GM12874 (cell line): ENCODE results near the gene TRPC1.

Experiments used
- TF ChIP-seq, protein P1 (sequence below): IDR thresholded peaks from 2 replicates; pipeline ENCODE4 v1.5.1; 2011; ENCODE audit warnings: low read depth, mild to moderate bottlenecking, control low read depth, low read length, moderate library complexity; ENCODE audit not compliant: insufficient read depth

Gene TRPC1

DNA sequence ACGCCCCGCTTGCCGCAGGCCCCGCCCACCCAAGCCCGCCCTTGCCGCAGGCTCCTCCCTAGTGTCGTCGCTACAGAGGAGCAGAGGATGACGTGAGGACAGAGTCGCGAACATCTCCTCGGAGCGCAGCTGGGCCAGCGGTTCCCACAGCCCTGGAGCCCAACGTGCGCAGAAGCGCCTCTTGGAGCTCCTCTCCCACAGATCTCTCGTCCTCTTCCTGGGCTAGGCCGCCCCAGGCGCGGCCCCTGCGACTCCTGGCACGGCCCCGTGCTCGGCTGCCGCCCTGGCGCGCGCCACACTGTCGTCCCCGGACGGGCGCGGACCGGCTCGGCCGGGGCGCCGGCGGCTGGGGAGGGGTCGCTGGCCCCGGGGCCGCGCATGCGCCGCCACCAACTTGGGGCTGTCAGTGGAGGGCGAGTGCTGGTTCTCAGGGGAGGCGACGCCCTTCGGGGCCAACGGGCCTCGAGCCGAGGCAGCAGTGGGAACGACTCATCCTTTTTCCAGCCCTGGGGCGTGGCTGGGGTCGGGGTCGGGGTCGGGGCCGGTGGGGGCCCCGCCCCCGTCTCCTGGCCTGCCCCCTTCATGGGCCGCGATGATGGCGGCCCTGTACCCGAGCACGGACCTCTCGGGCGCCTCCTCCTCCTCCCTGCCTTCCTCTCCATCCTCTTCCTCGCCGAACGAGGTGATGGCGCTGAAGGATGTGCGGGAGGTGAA is at the start of gene TRPC1:
Gene TRPC1 (plus strand): TSS at position 67 of the 714 bp plus-strand sequence. CDS start 526 bp downstream, at position 593.
- TF ChIP-seq, protein P1, sequence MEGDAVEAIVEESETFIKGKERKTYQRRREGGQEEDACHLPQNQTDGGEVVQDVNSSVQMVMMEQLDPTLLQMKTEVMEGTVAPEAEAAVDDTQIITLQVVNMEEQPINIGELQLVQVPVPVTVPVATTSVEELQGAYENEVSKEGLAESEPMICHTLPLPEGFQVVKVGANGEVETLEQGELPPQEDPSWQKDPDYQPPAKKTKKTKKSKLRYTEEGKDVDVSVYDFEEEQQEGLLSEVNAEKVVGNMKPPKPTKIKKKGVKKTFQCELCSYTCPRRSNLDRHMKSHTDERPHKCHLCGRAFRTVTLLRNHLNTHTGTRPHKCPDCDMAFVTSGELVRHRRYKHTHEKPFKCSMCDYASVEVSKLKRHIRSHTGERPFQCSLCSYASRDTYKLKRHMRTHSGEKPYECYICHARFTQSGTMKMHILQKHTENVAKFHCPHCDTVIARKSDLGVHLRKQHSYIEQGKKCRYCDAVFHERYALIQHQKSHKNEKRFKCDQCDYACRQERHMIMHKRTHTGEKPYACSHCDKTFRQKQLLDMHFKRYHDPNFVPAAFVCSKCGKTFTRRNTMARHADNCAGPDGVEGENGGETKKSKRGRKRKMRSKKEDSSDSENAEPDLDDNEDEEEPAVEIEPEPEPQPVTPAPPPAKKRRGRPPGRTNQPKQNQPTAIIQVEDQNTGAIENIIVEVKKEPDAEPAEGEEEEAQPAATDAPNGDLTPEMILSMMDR: no peak

GRCh38 chr3:142676151-142676550 is 47.7 kb upstream of the TRPC1 start:
- TF ChIP-seq, protein P1: no peak

- TF ChIP-seq, protein P1: no peak
These were observed 43.1 kb upstream of the TRPC1 start for GRCh38 chr3:142680710-142681109.

DNA sequence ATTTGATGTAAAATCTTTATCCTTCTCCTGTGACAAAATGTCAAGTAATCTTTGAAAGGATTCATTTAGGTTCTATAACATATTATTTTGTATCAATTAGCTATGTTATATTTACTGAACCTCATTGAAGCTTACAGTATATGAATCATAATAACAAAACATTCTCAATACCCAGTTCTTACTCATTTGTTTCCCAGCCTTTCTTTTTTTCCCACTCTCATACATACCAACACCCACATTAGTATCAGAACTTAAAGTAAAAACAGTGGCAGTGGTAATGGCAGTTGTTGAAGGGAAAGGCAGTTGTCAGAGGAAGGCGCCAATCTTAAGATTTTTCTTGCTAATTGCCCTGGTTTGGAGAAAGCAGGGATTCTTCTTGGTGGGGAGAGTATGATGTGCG is 33.2 kb upstream of the TRPC1 start:
- TF ChIP-seq, protein P1: no peak

DNA sequence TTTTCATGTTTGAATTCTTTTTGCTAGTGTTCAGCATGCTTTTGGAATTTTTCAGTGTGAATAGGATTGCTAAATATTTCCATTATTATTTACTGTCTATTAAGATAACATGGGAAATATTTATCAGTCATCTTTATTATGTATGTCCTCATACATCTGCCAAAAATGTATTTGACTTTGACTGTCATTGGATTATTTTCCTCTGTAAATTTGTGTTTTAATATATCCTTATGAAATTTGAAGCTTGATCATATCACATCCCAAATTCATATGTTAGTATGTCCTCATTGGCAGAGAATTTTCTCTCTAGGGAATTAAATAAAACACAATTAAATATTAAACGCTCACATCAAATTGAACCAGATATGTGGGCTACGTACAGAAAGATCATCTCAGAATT is 32.3 kb upstream of the TRPC1 start:
- TF ChIP-seq, protein P1: no peak

DNA sequence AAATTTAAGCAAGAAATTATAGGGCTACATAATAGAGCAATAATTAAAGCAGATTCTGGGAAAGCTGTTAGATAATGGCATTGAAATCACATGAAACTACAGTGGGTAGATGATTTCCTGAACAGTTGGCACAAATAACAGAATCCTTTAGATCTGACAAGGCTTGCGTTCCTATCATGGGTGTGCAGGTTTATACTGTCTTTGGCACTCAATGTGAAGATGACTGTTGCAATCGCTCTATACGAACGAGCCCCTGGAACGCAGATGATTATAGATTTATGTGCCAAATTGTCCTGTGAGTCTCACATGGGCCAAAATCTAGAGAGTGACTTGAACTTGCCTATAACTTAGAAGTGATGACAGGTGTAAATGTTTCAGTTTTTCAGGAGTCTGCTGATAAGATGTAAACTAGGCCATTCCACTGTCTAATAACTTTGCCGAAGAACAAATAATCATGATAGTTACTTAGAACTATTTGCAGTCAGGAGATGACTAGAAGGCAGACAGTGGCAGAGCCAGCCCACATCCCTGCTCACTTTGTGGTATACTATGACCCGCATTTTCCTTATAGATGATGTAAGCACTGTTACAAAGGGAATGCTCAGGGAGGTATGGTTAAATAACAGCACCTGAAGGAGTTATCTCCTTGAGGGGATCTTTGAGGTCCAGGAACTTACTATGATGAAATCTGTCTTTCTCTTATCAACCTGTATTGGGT is 30.5 kb upstream of the TRPC1 start:
- TF ChIP-seq, protein P1: no peak

- TF ChIP-seq, protein P1: no peak
These were observed 29.6 kb upstream of the TRPC1 start for GRCh38 chr3:142694225-142694624.
